ENCODE results near the gene RPH3AL.
"Not testable (repeated sequence)": the region's sequence is repeated elsewhere in the genome, so short reads cannot be mapped to it uniquely, and the experiment has no call there.

RPH3AL gene

DNA sequence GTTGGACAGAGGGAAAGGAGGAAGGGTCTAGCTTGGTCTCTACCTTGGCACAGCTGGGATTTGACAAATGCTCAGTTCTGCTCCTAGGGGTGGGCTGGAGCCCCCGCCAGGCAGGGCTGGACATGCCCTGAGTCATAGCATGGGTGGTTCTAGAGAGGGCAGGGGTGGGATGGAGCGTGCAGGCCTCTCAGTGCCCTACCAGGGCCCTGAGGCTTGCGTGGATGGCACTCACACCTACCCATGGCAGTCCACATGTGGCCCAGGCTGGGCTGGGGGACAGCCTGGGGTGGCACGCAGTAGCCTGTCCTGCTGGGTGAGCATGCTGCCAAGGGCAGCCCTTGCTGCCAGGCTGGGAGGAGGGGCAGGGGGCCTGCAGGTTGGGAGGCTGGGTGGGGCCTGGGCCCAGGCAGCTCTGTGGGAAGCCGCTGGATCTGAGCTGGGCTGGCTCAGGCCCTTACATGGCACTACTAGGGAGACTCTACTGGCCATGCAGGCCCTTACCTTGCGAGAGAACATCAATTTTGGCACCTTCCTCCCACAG, 182.4 kb downstream of the RPH3AL start:
- no peak for DNase-seq

DNA sequence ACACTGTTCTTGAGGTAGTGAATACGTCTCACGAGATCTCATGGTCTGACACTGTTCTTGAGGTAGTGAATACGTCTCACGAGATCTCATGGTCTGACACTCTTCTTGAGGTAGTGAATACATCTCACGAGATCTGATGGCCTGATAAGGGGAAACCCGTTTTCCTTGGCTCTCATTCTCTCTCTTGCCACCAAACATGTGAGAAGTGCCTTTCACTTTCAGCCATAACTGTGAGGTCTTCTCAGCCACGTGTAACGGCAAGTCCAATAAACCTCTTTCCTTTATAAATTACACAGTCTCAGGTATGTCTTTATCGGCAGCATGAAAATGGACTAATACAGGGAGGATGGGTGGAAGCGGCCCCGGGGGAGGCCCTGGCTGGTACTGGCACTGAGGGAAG, 184.0 kb downstream of the RPH3AL start:
- not testable (repeated sequence) for DNase-seq

DNA sequence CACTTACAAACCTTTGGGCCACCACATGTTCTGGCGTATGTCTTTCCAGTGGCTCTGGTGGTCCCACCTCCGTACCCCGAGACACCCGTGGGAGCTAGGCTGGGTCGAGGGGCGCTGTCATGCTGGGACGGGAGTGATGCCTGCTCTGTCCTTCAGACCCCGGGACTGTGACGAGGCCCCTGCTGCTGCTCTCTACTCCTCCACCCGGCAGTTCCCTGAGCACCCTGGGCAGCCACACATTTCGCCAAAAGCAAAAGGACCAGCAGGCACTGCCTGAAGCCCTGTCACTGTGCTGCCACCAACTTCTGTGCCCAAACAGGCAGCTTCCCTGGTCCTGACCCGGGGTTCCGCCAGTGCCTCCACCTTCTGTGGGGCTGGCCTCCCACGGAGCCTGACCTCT, 186.7 kb downstream of the RPH3AL start:
- DNase-seq = no peak

DNA sequence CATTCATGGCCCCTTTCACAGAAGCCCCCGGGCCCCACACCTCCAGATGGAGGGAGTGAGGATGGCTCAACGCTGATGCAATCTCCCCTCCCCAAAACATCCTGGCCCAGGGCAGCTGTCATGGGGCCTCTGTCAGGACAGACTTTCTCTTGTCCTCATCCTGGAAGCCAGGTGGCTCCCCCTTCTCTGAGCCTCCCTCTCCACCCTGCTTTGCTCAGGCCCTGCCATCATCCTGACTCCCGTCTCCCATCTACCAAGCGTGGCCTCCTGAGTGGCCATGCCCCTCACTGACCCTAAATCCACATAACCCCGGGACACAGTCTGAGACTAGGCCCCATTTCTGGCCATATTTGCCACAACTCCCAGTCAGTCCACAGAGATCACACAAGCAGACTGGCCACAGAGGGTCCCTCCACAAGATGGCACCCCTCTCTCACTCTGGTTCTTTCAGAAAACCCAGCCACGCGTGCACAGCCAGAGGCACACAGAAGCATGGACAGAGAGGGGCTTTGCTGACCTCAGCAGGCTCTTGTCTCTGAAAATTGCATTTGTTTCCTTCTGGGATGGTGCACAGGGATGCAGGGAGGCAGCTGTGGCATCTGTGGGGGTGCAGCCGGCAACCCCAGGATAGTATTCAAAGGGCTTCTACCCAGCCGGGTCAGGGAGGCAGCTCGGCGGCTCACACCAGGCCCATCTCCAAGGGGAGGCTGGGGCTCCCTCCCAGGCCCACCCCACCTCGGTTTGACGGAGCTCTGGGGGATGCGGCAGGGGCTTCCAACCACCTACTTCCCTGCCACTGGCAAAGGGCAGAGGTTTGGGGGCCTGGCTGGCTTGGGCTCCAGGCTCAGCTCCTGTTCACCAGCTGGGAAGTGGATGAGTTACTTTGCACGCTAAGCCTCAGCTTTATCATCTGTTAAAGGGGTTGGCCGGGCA, 188.0 kb downstream of the RPH3AL start:
- DNase-seq = no peak

DNA sequence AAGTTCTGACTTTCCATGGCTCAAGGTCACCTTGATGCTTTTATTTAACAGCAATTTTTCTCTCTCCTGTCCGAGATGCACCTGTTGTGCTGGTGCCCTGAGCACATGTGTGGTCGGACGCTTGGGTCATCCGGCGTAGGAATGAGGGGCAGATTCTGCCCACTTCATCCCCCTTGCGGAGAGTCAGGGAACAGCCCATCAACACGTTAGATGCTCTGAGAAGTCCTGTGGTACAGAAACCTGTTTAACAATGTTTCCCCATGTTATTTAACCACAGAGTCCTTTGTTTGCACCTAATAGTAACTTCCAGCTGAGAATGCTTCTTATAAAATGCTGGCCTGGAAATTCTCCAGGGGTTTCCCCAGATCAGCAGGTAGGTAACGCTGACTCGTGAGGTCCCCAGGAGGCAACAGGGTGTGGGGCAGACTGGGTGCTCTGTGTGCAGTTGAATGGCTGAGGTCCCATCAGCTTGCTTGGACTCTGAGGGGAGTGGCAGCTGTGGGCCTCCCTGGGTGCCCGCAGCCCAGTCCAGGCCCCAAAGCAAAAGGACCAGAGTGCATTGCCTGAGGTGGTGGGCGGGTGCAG, 189.0 kb downstream of the RPH3AL start:
- no peak for DNase-seq

DNA sequence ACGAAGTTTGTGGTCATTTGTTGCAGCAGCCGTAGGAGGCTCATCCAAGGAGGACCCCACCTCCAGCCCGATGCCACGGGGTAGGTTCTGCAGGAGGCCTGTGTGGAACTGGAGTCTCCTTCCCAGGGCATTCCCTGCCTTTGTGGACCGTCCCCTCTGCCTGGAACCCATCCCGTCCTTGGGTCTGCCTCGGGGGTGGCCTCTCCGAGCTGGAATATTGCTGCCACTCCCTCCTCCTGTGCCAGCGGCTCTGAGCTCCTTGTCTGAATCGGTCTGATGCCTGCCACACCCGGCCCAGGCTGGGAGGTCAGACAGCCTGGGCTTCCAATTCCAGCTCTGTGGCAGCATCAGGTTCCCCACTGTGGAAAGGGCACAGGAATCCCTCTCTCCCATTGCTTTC, 189.9 kb downstream of the RPH3AL start:
- DNase-seq = no peak
